CD4-positive, alpha-beta memory T cell (primary cell): ENCODE results near the gene MAMDC2. TPM values are rescaled to one million over a fixed set of nuclear protein-coding genes. Genes with fewer than 3 reads are reported as not detected.

Experiments used
- CTCF ChIA-PET: fragments of 350-600 bp; sonication (Branson Sonifier 250); formaldehyde crosslinking; loops from one replicate; lab custom pipeline; 2021; ENCODE audit warnings: inconsistent platforms; ENCODE audit not compliant: partially characterized antibody; lab: Charles Lee
- POLR2A ChIA-PET: fragments of 350-600 bp; sonication (Branson Sonifier 250); formaldehyde crosslinking; loops from one replicate; lab custom pipeline; 2021; ENCODE audit not compliant: partially characterized antibody; lab: Charles Lee
- DNase-seq, 5 donors: peaks; one replicate each; pipeline versions ENCODE4 v3.0.0 to v3.0.0-alpha.2; 2020 to 2022; ENCODE audit warnings: mixed read lengths in 1 of 5
- H3K27ac ChIP-seq: one replicate; pipeline ENCODE4 v1.7.0; 2013; ENCODE audit warnings: low read depth, low read length
- H3K27me3 ChIP-seq: 2 replicates; pipeline ENCODE4 v1.7.0; 2013; ENCODE audit warnings: mild to moderate bottlenecking, low read length, moderate library complexity; ENCODE audit not compliant: insufficient read depth
- H3K36me3 ChIP-seq: 2 replicates; pipeline ENCODE4 v1.7.0; 2013; ENCODE audit warnings: mild to moderate bottlenecking, low read length, moderate library complexity; ENCODE audit not compliant: insufficient read depth
- H3K4me1 ChIP-seq: 2 replicates; pipeline ENCODE4 v1.7.0; 2013; ENCODE audit warnings: mild to moderate bottlenecking, low read length, moderate library complexity; ENCODE audit not compliant: insufficient read depth
- H3K4me3 ChIP-seq, 2 donors: one replicate each; pipeline ENCODE4 v1.7.0; 2013; ENCODE audit warnings: low read length in 2 of 2, mild to moderate bottlenecking in 1 of 2
- H3K9me3 ChIP-seq, 2 donors: one replicate each; pipeline ENCODE4 v1.7.0; 2013; ENCODE audit warnings: low read length in 2 of 2, control low read depth in 1 of 2; ENCODE audit not compliant: control insufficient read depth in 1 of 2
- H3K27ac Mint-ChIP-seq, 7 donors: one replicate each; pipeline ENCODE4 v1.8.0; 2020 to 2021; ENCODE audit warnings: mixed read lengths in 7 of 7, mild to moderate bottlenecking in 6 of 7, inconsistent platforms in 3 of 7, moderate library complexity in 3 of 7
- H3K27me3 Mint-ChIP-seq, 2 donors: one replicate each; pipeline ENCODE4 v1.8.0; 2020 to 2021; ENCODE audit warnings: mixed read lengths in 2 of 2
- H3K36me3 Mint-ChIP-seq, 2 donors: one replicate each; pipeline ENCODE4 v1.8.0; 2020 to 2021; ENCODE audit warnings: mixed read lengths in 2 of 2, inconsistent platforms in 1 of 2, mild to moderate bottlenecking in 1 of 2
- H3K4me1 Mint-ChIP-seq, 4 donors: one replicate each; pipeline ENCODE4 v1.8.0; 2020 to 2021; ENCODE audit warnings: mixed read lengths in 4 of 4, mild to moderate bottlenecking in 1 of 4
- H3K4me3 Mint-ChIP-seq, 8 donors: one replicate each; pipeline ENCODE4 v1.8.0; 2020 to 2021; ENCODE audit warnings: mixed read lengths in 8 of 8, mild to moderate bottlenecking in 7 of 8, moderate library complexity in 6 of 8, inconsistent platforms in 3 of 8
- H3K9me3 Mint-ChIP-seq, 8 donors: one replicate each; pipeline ENCODE4 v1.8.0; 2020 to 2021; ENCODE audit warnings: mixed read lengths in 8 of 8, mild to moderate bottlenecking in 5 of 8, inconsistent platforms in 3 of 8, moderate library complexity in 1 of 8
- intact Hi-C: fragments of 100-400 bp; cut with micrococcal nuclease; formaldehyde crosslinking; loops from one replicate; pipeline ENCODE4 v1.15.1; 2023
- polyA plus RNA-seq, 2 donors: library from polyadenylated mRNA; unstranded; fragments of 300-500 nt; fragmentation: Illumina TruSeq; gene quantifications; one replicate each; pipeline ENCODE4 v1.2.3, GENCODE V29; 2021
- total RNA-seq, 2 experiments: library from RNA; stranded (reverse); gene quantifications; one replicate each; pipeline ENCODE4 v1.2.3, GENCODE V29; 2021

The MAMDC2 gene
- total and polyA plus RNA-seq, 4 experiments from 2014 or later = not detected

DNA sequence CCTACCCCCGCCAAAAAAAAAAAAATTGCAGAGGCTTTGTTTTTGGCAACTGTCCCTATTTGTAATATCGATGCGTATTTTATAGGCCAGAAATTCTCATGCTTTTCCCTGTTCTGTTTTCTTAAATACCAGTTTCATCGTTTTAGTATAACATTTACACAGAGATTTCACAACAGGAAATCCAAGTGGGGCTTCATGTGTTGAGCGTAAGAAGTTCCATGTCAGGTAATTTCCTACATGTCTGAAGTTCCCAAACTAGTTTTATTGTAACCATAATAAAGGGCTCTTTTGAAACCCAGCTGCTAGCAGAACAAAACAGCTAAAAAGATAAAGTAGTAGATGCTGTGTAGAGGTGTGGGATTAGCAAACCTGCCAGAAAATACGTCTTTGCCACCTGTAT is 219.3 kb downstream of the MAMDC2 start:
- no peak overlapping the region for H3K27ac ChIP-seq
- Mint-ChIP-seq H3K27ac (peak overlapping the region in 2 of 7 donors; percentile 15 to 91), H3K27me3 (no peaks in the 10 kb centered on the region), H3K4me1 (peaks cover 48 to 66% (median 54%) of the 10 kb centered on the region in 4 donors), H3K4me3 (peak overlapping the region in 7 of 8 donors; percentile 33 to 99 (median 95)), H3K9me3 (no peaks in the 10 kb centered on the region), H3K36me3 (peaks cover 22 to 50% of the 10 kb centered on the region in 2 donors)
- no peak overlapping the region for H3K4me3 ChIP-seq
- ChIA-PET POLR2A (interaction anchor here (0.8 to 1.0 kb wide), 2 partner anchors 13 to 16 kb away, joined by 3 to 5 read pairs; no protein-coding TSS in a partner anchor), CTCF (interaction anchor here (1.6 kb wide), 1 partner anchor 73 kb away, joined by 4 read pairs; no protein-coding TSS in a partner anchor)
- peaks cover 15% of the 10 kb centered on the region for H3K36me3 ChIP-seq
- intact Hi-C loops = loop anchor here (5.0 to 10.0 kb wide), 2 partner anchors 34 to 342 kb away; no protein-coding TSS in a partner anchor
- H3K9me3 ChIP-seq = no peaks in the 10 kb centered on the region
- no peak for DNase-seq
- peaks cover 60% of the 10 kb centered on the region for H3K4me1 ChIP-seq
- H3K27me3 ChIP-seq = no peaks in the 10 kb centered on the region

DNA sequence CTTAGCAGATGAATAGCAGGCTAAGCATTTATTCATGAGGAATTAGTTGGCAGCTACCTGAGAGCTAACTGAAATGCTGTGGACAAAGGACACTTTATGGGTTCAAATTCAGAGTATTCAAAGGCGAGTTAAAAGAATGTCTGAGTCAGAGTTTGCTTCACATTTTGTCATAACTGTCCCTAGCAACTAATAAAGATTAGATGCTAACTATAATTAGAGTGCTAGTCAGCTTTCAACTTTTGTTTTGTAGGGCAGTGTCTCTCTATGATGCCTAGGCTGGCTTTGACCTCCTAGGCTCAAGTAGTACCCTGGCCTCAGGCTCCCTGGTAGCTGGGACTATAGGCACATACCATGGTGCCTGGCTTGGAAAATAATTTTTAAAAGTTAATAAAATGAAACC is 219.8 kb downstream of the MAMDC2 start:
- no peak overlapping the region for H3K27ac ChIP-seq
- CTCF ChIA-PET = interaction anchor here (1.6 kb wide), 1 partner anchor 73 kb away, joined by 4 read pairs; no protein-coding TSS in a partner anchor

More for the DNA sequence above, 219.8 kb downstream of the MAMDC2 start:
- no peak for DNase-seq
- Histone ChIP-seq H3K4me1 (peaks cover 56% of the 10 kb centered on the region), H3K36me3 (peaks cover 15% of the 10 kb centered on the region), H3K27me3 (no peaks in the 10 kb centered on the region), H3K4me3 (no peak overlapping the region), H3K9me3 (no peaks in the 10 kb centered on the region)
- Mint-ChIP-seq H3K4me1 (peaks cover 46 to 62% (median 50%) of the 10 kb centered on the region in 4 donors), H3K36me3 (peaks cover 22 to 46% of the 10 kb centered on the region in 2 donors), H3K9me3 (no peaks in the 10 kb centered on the region), H3K27ac (no peak overlapping the region), H3K27me3 (no peaks in the 10 kb centered on the region), H3K4me3 (no peak overlapping the region)
- POLR2A ChIA-PET = interaction anchor here (0.8 kb wide), 1 partner anchor 16 kb away, joined by 5 read pairs; no protein-coding TSS in a partner anchor
- intact Hi-C loops = loop anchor here (5.0 to 10.0 kb wide), 2 partner anchors 34 to 341 kb away; no protein-coding TSS in a partner anchor

Other genes with a start within 250 kb of the MAMDC2 start
- not detected for gene CFAP95, start 223.0 kb upstream of the MAMDC2 start, total RNA-seq
- not detected for gene CFAP95, start 223.0 kb upstream of the MAMDC2 start, polyA plus RNA-seq
- 10 to 100 TPM; 43.7 to 48.3 TPM for gene SMC5, start 215.1 kb downstream of the MAMDC2 start, total RNA-seq
- 10 to 100 TPM; 11.8 to 24.9 TPM for gene SMC5, start 215.1 kb downstream of the MAMDC2 start, polyA plus RNA-seq